ENCODE results near the gene TMEM72. TPM values are rescaled to one million over a fixed set of nuclear protein-coding genes. Genes with fewer than 3 reads are reported as not detected.

Gene TMEM72
- total and polyA plus RNA-seq, 2 donors (not counting 1 experiment from before 2014, with no cell fraction given) = not detected

DNA sequence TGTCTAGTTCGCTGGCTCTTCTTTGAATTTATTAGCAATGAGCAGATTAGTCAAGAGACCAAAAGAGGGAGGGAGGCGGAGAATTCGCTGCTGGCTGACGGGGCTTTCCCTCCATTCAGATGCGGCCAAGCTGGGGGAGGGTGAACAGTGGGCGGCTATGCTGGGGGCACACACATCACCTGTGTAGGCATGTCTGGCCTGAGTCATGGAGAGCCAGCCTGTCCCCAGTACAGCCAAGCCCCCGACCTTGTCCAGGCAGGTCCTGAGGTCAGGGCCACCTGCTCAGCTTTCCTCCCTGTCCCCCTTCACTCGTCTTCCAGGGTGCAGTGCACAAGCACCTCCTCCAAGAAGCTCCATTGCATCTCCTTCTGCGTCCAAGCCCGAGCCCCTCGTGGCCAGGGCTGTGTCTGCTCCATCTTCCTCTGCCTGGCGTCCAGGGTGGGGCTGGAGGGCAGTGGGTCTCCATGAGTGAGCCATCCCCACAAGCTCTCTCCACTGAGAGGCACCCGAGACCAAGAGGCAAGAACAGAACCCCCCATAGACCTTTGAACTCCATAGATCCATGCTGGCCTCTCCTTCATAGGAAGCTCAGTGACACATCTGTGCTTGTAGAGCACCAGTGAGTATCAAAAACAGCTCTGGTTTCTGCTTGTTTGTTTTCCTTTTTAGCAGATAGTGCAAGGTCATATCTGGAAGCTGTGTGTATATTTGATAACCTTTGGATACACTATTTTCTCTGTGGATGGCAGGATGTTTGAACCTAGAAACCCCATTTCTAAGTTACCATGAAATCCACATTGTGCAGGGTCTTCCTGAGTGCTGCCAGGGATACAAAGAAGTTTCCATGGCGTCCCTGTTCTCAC is 69.4 kb downstream of the TMEM72 start:
- Histone ChIP-seq H3K4me1 (ENCODE audit: control insufficient read depth in 2 of 2, insufficient read depth in 2 of 2, low read length in 2 of 2) (peaks cover 0 to 8% of the 10 kb centered on the region in 2 donors), H3K27ac (ENCODE audit: low read length in 2 of 2) (no peak overlapping the region), H2AFZ (ENCODE audit: insufficient read depth, low read depth, low read length, poor library complexity, severe bottlenecking) (no peak overlapping the region), H3K4me3 (ENCODE audit: control extremely low read depth in 1 of 5, extremely low read depth in 1 of 5, insufficient read depth in 1 of 5, low read depth in 2 of 5, low read length in 4 of 5) (no peak overlapping the region), H3K9me3 (ENCODE audit: control extremely low read depth in 1 of 3, control insufficient read depth in 2 of 3, insufficient read depth in 1 of 3, low read length in 2 of 3) (no peaks in the 10 kb centered on the region), H3K36me3 (replicated peaks in 1 of 2; ENCODE audit: control extremely low read depth in 1 of 2, control insufficient read depth in 1 of 2, extremely low read depth in 1 of 2, insufficient read depth in 2 of 2, low read length in 1 of 2) (no peaks in the 10 kb centered on the region), H3K9ac (ENCODE audit: low read length) (no peak overlapping the region), H3K27me3 (replicated peaks in 1 of 4; ENCODE audit: control extremely low read depth in 1 of 4, control insufficient read depth in 3 of 4, insufficient read depth in 4 of 4, low read length in 3 of 4) (peaks cover 0 to 8% (median 0%) of the 10 kb centered on the region in 4 experiments), H3K79me2 (ENCODE audit: control insufficient read depth, insufficient read depth, low read length) (no peaks in the 10 kb centered on the region), H3K4me2 (replicated peaks; ENCODE audit: low read depth, low read length, poor library complexity, severe bottlenecking) (no peak overlapping the region), H4K20me1 (ENCODE audit: control insufficient read depth, insufficient read depth, low read length, poor library complexity, severe bottlenecking) (no peaks in the 10 kb centered on the region)
- ATAC-seq (ENCODE audit: low read depth) (no peak), DNase-seq (no peak)
- Mint-ChIP-seq H3K4me3 (no peak overlapping the region), H3K27me3 (no peaks in the 10 kb centered on the region), H3K9me3 (ENCODE audit: insufficient read depth) (no peaks in the 10 kb centered on the region), H3K27ac (no peak overlapping the region), H3K4me1 (peaks cover 2% of the 10 kb centered on the region)
- POLR2A ChIA-PET = no interaction called here
- TF ChIP-seq EZH2 (IDR thresholded peaks at IDR 0.05; ENCODE audit: borderline replicate concordance, insufficient read depth, low read depth, low read length, poor library complexity, severe bottlenecking) = no peak
- TF ChIP-seq, protein P1, sequence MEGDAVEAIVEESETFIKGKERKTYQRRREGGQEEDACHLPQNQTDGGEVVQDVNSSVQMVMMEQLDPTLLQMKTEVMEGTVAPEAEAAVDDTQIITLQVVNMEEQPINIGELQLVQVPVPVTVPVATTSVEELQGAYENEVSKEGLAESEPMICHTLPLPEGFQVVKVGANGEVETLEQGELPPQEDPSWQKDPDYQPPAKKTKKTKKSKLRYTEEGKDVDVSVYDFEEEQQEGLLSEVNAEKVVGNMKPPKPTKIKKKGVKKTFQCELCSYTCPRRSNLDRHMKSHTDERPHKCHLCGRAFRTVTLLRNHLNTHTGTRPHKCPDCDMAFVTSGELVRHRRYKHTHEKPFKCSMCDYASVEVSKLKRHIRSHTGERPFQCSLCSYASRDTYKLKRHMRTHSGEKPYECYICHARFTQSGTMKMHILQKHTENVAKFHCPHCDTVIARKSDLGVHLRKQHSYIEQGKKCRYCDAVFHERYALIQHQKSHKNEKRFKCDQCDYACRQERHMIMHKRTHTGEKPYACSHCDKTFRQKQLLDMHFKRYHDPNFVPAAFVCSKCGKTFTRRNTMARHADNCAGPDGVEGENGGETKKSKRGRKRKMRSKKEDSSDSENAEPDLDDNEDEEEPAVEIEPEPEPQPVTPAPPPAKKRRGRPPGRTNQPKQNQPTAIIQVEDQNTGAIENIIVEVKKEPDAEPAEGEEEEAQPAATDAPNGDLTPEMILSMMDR (IDR thresholded peaks at IDR 0.05) = no peak
- WGBS (ENCODE audit: insufficient coverage) = 76% methylated on average over 4 of the region's 14 CpGs
- intact Hi-C loops (cut with micrococcal nuclease) = no loop called here
- CTCF ChIA-PET = interaction anchor here (9.0 kb wide), 1 partner anchor 48 kb away, joined by 93 read pairs; no protein-coding TSS in a partner anchor

Data from B cell (primary cell).